Endodermal cell (in vitro differentiated cells): ENCODE measurements around the gene GANAB. TPM values are rescaled to one million over a fixed set of nuclear protein-coding genes. Genes with fewer than 3 reads are reported as not detected.
A peak's percentile ranks its signal among the peaks of the same experiment; 100 is the strongest.

Experiments
- DNase-seq: peaks from one replicate; pipeline ENCODE4 v3.0.0-alpha.2; 2017
- H3K27ac ChIP-seq: 2 replicates; pipeline ENCODE4 v1.5.1; 2013; ENCODE audit warnings: mild to moderate bottlenecking, low read depth, low read length, moderate library complexity
- H3K27me3 ChIP-seq: 2 replicates; pipeline ENCODE4 v1.6.1; 2013; ENCODE audit warnings: mild to moderate bottlenecking, low read length, moderate library complexity; ENCODE audit not compliant: insufficient read depth, control insufficient read depth, poor library complexity, severe bottlenecking
- H3K36me3 ChIP-seq: 2 replicates; pipeline ENCODE4 v1.7.0; 2013; ENCODE audit warnings: mild to moderate bottlenecking, low read length, moderate library complexity; ENCODE audit not compliant: control insufficient read depth, insufficient read depth
- H3K4me1 ChIP-seq: one replicate; pipeline ENCODE4 v1.7.0; 2013; ENCODE audit warnings: low read length; ENCODE audit not compliant: control insufficient read depth, insufficient read depth
- H3K4me3 ChIP-seq: 2 replicates; pipeline ENCODE4 v1.5.1; 2013; ENCODE audit warnings: mild to moderate bottlenecking, low read length, moderate library complexity
- H3K9ac ChIP-seq: 2 replicates; pipeline ENCODE4 v1.6.1; 2013; ENCODE audit warnings: mild to moderate bottlenecking, low read length, moderate library complexity; ENCODE audit not compliant: poor library complexity, severe bottlenecking; ENCODE audit errors: extremely low read depth
- H3K9me3 ChIP-seq: 2 replicates; pipeline ENCODE4 v1.6.1; 2013; ENCODE audit warnings: mild to moderate bottlenecking, low read length, moderate library complexity; ENCODE audit not compliant: control insufficient read depth
- H3K27ac Mint-ChIP-seq: 2 replicates; pipeline ENCODE4 v1.8.0; 2020; ENCODE audit warnings: mixed read lengths
- H3K27me3 Mint-ChIP-seq: 2 replicates; pipeline ENCODE4 v1.8.0; 2021; ENCODE audit warnings: mild to moderate bottlenecking, mixed read lengths; ENCODE audit not compliant: insufficient read depth
- H3K36me3 Mint-ChIP-seq: 2 replicates; pipeline ENCODE4 v1.8.0; 2020; ENCODE audit warnings: low read depth, mixed read lengths
- H3K4me1 Mint-ChIP-seq: 2 replicates; pipeline ENCODE4 v1.8.0; 2020; ENCODE audit warnings: mixed read lengths
- H3K4me3 Mint-ChIP-seq: 2 replicates; pipeline ENCODE4 v1.8.0; 2020; ENCODE audit warnings: mild to moderate bottlenecking, moderate library complexity, mixed read lengths
- H3K9me3 Mint-ChIP-seq: 2 replicates; pipeline ENCODE4 v1.8.0; 2020; ENCODE audit warnings: mild to moderate bottlenecking, mixed read lengths
- WGBS, 2 experiments: methylation state at CpG; one replicate each; pipeline versions ENCODE4 v1.1.5 to v1.1.7; 2013; ENCODE audit warnings: missing lambda C conversion rate in 2 of 2, mixed read lengths in 1 of 2; ENCODE audit not compliant: insufficient coverage in 1 of 2, insufficient read length in 1 of 2; 5-methylcytosine and 5-hydroxymethylcytosine counted together
- total RNA-seq, 2 donors: library from RNA; stranded (reverse); fragmentation: NEBNext Ultra II Directional in 1 of 2; extraction: Animal tissue kit (Norgen Biotek cat#: 25700) in 1 of 2; gene quantifications; 2 replicates in 1 of 2; 3 replicates in 1 of 2; pipeline ENCODE4 v1.2.1, GENCODE V29; 2021
- TF ChIP-seq, protein P1 (sequence below): fragments of 200-600 bp; sonication (generic); conservative IDR thresholded peaks from 2 replicates; pipeline ENCODE4 v1.5.0; 2021; ENCODE audit warnings: antibody characterized with exemption, mild to moderate bottlenecking

GANAB gene
- total RNA-seq, 2 donors from 2014 or later: 377 to 402 TPM

DNA sequence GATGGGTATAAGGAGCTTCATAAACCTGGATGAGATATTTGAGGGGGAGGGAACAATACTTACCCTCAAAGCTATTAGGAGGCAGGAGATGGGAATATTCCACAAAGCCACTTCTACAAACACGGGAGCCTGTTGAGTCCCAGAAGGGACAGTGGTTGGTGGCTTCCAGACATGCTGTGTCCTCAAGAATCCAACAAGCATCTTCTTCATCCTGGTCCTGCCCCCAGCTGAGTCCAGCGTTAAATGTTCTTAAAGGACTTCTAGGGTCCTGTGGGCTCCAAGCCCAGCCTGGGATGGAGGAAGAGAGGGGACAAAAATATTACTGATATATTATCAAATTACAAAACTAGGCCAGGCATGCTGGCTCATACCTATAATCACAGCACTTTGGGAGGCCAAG lies 21.0 kb upstream of the GANAB start:
- H3K4me3 Mint-ChIP-seq: peak overlapping the region; percentile 98
- Histone ChIP-seq H3K9me3 (no peaks in the 10 kb centered on the region), H3K4me3 (peak overlapping the region; percentile 91), H3K27ac (no peak overlapping the region), H3K9ac (no peak overlapping the region), H3K27me3 (no peaks in the 10 kb centered on the region), H3K4me1 (no peaks in the 10 kb centered on the region), H3K36me3 (peaks cover 21% of the 10 kb centered on the region)
- peaks cover 20% of the 10 kb centered on the region for H3K4me1 Mint-ChIP-seq
- peak overlapping the region; percentile 97 for H3K27ac Mint-ChIP-seq
- H3K27me3 Mint-ChIP-seq: no peaks in the 10 kb centered on the region
- H3K36me3 Mint-ChIP-seq: peaks cover 25% of the 10 kb centered on the region
- 97 to 100% methylated on average over 1 to 2 of the region's 2 CpGs for WGBS, 2 experiments
- TF ChIP-seq, protein P1, sequence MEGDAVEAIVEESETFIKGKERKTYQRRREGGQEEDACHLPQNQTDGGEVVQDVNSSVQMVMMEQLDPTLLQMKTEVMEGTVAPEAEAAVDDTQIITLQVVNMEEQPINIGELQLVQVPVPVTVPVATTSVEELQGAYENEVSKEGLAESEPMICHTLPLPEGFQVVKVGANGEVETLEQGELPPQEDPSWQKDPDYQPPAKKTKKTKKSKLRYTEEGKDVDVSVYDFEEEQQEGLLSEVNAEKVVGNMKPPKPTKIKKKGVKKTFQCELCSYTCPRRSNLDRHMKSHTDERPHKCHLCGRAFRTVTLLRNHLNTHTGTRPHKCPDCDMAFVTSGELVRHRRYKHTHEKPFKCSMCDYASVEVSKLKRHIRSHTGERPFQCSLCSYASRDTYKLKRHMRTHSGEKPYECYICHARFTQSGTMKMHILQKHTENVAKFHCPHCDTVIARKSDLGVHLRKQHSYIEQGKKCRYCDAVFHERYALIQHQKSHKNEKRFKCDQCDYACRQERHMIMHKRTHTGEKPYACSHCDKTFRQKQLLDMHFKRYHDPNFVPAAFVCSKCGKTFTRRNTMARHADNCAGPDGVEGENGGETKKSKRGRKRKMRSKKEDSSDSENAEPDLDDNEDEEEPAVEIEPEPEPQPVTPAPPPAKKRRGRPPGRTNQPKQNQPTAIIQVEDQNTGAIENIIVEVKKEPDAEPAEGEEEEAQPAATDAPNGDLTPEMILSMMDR: no peak
- DNase-seq: no peak
- no peaks in the 10 kb centered on the region for H3K9me3 Mint-ChIP-seq

DNA sequence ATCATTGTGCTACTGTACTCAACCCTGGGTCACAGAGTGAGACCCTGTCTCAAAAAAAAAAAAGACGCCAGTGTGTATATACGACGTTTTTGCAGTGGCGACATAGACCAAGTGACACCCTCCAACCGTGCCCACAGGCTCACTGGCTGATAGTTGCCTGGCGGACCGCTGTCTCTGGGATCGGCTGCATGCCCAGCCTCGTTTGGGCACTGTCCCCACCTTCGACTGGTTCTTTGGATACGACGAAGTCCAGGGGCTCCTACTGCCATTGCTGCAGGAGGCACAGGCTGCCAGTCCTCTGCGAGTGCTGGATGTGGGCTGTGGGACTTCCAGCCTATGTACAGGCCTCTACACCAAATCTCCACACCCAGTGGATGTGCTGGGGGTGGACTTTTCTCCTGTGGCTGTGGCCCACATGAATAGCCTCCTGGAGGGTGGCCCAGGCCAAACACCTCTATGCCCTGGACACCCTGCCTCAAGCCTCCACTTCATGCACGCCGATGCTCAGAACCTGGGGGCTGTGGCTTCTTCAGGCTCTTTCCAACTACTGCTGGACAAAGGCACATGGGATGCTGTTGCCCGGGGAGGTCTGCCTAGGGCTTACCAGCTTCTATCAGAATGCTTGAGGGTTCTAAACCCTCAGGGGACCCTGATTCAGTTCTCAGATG lies 20.0 kb upstream of the GANAB start:
- H3K27ac ChIP-seq: no peak overlapping the region
- Mint-ChIP-seq H3K27me3 (no peaks in the 10 kb centered on the region), H3K9me3 (no peaks in the 10 kb centered on the region), H3K4me3 (peak overlapping the region; percentile 98), H3K36me3 (peaks cover 29% of the 10 kb centered on the region), H3K4me1 (peaks cover 20% of the 10 kb centered on the region), H3K27ac (peak overlapping the region; percentile 97)
- peak; percentile 57 for DNase-seq
- no peaks in the 10 kb centered on the region for H3K4me1 ChIP-seq
- peak overlapping the region; percentile 91 for H3K4me3 ChIP-seq
- no peaks in the 10 kb centered on the region for H3K9me3 ChIP-seq
- H3K9ac ChIP-seq: peak overlapping the region; percentile 91
- no peaks in the 10 kb centered on the region for H3K27me3 ChIP-seq
- peaks cover 25% of the 10 kb centered on the region for H3K36me3 ChIP-seq
- TF ChIP-seq, protein P1: no peak
- 50 to 66% methylated on average over 14 to 16 of the region's 16 CpGs for WGBS, 2 experiments

DNA sequence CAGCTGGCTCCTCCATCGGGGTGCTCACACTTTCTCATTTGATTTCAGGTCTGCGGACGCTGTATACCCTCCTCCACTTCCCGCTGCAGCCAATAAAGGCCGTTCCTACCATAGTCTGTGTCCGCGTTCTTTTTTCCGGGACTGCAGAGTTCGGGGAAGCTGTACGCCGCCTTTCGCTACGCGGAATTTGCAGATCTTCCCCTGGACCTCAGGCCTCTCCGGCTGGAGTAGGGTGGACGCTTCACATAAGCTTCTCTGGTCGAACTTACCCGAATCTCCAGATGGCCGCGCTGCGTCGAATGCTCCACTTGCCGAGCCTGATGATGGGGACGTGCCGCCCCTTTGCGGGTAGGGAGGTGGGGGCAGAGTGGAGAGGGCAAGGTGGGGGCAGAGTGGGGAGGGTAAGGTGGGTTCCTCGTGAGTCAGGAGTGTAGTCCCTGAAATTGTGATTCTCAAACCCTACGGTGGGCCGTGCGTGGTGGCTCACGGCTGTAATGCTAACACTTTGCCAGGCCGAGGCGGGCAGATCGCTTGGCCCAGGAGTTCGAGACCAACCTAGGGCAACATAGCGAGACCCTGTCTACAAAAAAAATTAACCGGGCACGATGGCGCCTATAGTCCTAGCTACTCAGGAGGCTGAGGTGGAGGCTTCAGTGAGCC lies 19.3 kb upstream of the GANAB start:
- peak overlapping the region; percentile 98 for H3K4me3 Mint-ChIP-seq
- Histone ChIP-seq H3K27me3 (no peaks in the 10 kb centered on the region), H3K9ac (peak overlapping the region; percentile 91), H3K4me1 (no peaks in the 10 kb centered on the region), H3K9me3 (no peaks in the 10 kb centered on the region), H3K4me3 (peak overlapping the region; percentile 91), H3K27ac (peak overlapping the region; percentile 61), H3K36me3 (peaks cover 25% of the 10 kb centered on the region)
- peak overlapping the region; percentile 97 for H3K27ac Mint-ChIP-seq
- no peaks in the 10 kb centered on the region for H3K27me3 Mint-ChIP-seq
- TF ChIP-seq, protein P1: no peak
- 4 to 5% methylated on average over 25 to 39 of the region's 39 CpGs for WGBS, 2 experiments
- no peaks in the 10 kb centered on the region for H3K9me3 Mint-ChIP-seq
- H3K4me1 Mint-ChIP-seq: peaks cover 20% of the 10 kb centered on the region
- DNase-seq: peak; percentile 60
- peaks cover 31% of the 10 kb centered on the region for H3K36me3 Mint-ChIP-seq
